Measurements from ENCODE around the gene RPL7A.
"Not testable (repeated sequence)": the region's sequence is repeated elsewhere in the genome, so short reads cannot be mapped to it uniquely, and the experiment has no call there.

Gene RPL7A

DNA sequence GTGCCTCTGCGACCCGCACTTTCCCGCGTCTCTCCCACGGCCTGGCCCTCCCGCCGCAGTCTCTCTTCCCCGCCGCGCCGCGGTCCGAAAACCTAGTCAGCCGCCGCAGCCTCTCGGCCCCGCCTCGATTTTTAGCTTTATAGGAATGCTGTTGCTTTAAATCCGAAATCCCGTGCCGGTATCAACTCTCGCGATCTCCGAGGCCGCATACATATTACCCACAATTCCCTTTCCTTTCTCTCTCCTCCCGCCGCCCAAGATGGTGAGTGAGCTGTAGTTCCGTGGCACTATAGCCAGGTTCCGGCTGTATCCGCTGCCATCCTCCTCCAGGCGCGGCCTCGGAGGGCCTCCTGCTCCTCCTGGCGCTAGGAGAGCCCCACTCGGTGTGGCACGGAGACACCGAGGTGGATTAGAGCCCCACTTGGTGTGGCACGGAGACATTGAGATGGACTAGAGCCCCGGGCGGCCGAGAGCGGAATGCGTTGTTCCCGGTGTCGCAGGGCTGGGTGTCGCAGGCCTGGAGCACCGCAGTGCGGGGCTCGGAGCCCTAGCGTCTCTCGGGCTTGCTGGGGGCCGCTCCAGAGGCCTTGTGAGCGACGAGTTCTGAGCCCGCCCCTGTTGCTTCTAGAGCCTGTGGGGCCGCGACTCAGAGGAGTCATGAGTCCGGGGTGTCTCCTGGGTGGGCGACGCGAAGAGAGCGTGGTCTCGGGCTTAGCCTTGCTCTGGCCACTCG, at the start of gene RPL7A, which contains the start of gene MED22:
Gene RPL7A (plus strand): TSS at position 234 of the 733 bp plus-strand sequence. CDS start 26 bp downstream, at position 260.
Gene MED22 (minus strand): TSS at position 147 of the 733 bp plus-strand sequence. CDS start 1,469 bp downstream, outside the sequence.
- Histone ChIP-seq H3K4me1 (ENCODE audit: control insufficient read depth in 1 of 2, insufficient read depth in 2 of 2, low read length in 2 of 2) (peaks cover 25% of the 10 kb centered on the region in 2 donors), H3K4me3 (ENCODE audit: low read depth in 1 of 2, low read length in 2 of 2) (peak within 1 kb of the TSS; percentile 98 to 99), H3K9ac (ENCODE audit: low read depth in 1 of 2, low read length in 2 of 2) (peak within 1 kb of the TSS; percentile 96 to 99), H3K27ac (ENCODE audit: low read depth, low read length) (peak within 1 kb of the TSS; percentile 96), H3K36me3 (ENCODE audit: control insufficient read depth in 1 of 2, insufficient read depth in 2 of 2, low read length in 2 of 2) (peaks cover 51 to 71% of the 10 kb centered on the region in 2 donors), H3K9me3 (ENCODE audit: control insufficient read depth in 1 of 2, low read length in 2 of 2) (no peaks in the 10 kb centered on the region), H3K27me3 (ENCODE audit: control insufficient read depth in 1 of 2, insufficient read depth in 2 of 2, low read length in 2 of 2) (no peaks in the 10 kb centered on the region)

DNA sequence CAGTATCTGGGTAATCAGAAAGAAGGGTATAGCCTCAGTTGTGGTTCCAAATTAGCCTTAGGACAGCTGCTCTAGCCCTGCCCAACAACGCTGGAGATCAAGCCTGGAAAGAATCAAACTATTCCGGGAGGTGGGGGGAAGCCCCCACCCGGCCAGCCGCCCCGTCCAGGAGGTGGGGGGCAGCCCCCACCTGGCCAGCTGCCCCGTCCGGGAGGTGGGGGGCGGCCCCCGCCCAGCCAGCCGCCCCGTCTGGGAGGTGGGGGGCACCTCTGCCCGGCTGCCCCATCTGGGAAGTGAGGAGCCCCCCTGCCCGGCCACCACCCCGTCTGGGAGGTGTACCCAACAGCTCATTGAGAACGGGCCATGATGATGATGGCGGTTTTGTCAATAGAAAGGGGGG, 48.0 kb upstream of the RPL7A start:
- not testable (repeated sequence) for H3K9me3 ChIP-seq (ENCODE audit: control insufficient read depth in 1 of 2, low read length in 2 of 2); H3K27ac ChIP-seq (ENCODE audit: low read depth, low read length); H3K4me3 ChIP-seq (ENCODE audit: low read depth in 1 of 2, low read length in 2 of 2); H3K36me3 ChIP-seq (ENCODE audit: control insufficient read depth in 1 of 2, insufficient read depth in 2 of 2, low read length in 2 of 2); H3K9ac ChIP-seq (ENCODE audit: low read depth in 1 of 2, low read length in 2 of 2); H3K27me3 ChIP-seq (ENCODE audit: control insufficient read depth in 1 of 2, insufficient read depth in 2 of 2, low read length in 2 of 2); H3K4me1 ChIP-seq (ENCODE audit: control insufficient read depth in 1 of 2, insufficient read depth in 2 of 2, low read length in 2 of 2)

DNA sequence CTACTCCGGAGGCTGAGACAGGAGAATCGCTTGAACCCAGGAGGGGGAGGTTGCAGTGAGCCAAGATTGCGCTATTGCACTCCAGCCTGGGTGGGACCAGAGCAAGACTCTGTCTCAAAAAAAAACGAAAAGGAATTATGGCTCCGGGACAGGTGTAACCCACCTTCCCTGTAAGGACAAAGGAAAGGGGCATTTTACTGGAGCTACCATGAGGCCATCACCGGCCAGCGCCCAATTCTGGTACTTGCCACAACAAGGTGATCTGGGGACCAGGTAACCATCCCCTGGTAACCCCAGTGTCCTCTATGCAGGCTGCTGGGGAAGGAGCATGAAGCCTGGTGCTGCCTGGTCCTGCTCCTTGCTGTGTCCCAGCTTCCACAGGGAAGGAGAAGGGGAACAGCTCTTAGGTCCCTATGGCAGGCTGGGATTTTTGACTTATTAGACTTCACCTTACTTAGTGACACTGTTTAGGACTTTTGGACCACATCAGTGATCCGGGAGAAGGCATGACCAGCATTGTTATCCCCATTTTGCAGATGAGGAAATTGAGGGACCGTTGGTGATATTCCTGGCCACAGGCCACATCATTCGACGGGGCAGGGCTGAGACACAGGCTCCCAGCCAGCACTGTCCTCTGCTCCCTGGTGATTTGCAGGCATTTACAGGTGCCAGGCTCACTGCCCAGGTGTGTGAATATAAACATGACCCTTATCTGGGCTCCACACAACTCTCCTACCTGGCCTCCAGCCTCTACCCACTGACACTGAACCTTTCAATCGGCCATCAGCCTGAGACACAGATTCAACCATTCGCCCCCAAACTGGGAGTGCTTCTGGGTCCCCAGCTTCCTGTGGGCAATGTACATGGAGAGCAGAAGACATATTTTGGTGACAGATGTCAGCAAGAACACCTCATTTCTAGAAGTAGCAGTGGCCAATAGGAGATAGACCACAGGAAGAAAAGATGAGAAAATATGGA, 46.5 kb upstream of the RPL7A start:
- Histone ChIP-seq H3K36me3 (ENCODE audit: control insufficient read depth in 1 of 2, insufficient read depth in 2 of 2, low read length in 2 of 2) (no peaks in the 10 kb centered on the region), H3K9me3 (ENCODE audit: control insufficient read depth in 1 of 2, low read length in 2 of 2) (no peaks in the 10 kb centered on the region), H3K9ac (ENCODE audit: low read depth in 1 of 2, low read length in 2 of 2) (no peak overlapping the region), H3K27me3 (ENCODE audit: control insufficient read depth in 1 of 2, insufficient read depth in 2 of 2, low read length in 2 of 2) (no peaks in the 10 kb centered on the region), H3K4me3 (ENCODE audit: low read depth in 1 of 2, low read length in 2 of 2) (no peak overlapping the region), H3K4me1 (ENCODE audit: control insufficient read depth in 1 of 2, insufficient read depth in 2 of 2, low read length in 2 of 2) (no peaks in the 10 kb centered on the region), H3K27ac (ENCODE audit: low read depth, low read length) (no peak overlapping the region)

DNA sequence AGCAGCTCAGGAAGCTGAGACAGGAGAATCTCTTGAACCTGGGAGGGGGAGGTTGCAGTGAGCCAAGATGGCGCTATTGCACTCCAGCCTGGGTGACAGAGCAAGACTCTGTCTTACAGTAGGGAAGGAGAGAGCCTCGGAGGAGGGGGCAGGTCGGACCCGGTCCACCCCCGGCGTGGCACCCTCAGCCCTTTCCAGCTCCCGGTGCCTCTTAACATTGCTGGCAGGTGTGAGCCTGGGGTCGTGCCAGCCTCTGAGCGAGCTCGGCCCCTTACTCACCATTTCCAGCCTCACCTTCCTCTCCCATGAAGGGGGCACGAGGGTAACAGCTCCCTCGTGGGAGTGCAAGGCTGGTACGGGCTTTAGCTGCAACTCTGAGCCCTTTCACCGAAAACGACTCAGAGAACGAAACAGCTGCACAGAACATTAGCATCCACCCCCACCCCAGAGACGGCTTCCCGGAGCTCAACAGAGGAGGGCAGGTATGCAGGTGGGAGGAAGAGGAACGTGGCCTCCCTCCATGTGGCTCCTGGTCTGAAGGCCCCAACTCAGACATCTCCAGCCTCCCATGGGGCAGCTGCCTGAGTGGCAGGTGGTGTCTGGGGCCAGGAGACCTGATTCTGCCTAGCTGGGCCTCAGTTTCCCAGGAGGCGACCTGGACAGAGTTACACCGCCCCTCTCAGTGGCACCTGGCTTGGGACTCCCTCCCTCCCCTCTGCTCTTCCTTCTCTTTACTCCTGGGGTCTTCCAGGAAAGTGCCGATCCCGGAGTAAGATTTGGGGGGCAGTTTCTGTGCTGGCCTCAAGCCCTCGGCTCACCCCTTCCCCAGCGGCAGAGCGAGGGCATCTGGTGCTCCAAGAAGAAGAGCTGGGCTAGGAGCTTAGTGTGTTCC, 44.5 kb upstream of the RPL7A start:
- Histone ChIP-seq H3K27me3 (ENCODE audit: control insufficient read depth in 1 of 2, insufficient read depth in 2 of 2, low read length in 2 of 2) (no peaks in the 10 kb centered on the region), H3K4me1 (ENCODE audit: control insufficient read depth in 1 of 2, insufficient read depth in 2 of 2, low read length in 2 of 2) (no peaks in the 10 kb centered on the region), H3K36me3 (ENCODE audit: control insufficient read depth in 1 of 2, insufficient read depth in 2 of 2, low read length in 2 of 2) (no peaks in the 10 kb centered on the region), H3K27ac (ENCODE audit: low read depth, low read length) (no peak overlapping the region), H3K9me3 (ENCODE audit: control insufficient read depth in 1 of 2, low read length in 2 of 2) (no peaks in the 10 kb centered on the region), H3K4me3 (ENCODE audit: low read depth in 1 of 2, low read length in 2 of 2) (no peak overlapping the region), H3K9ac (ENCODE audit: low read depth in 1 of 2, low read length in 2 of 2) (no peak overlapping the region)

DNA sequence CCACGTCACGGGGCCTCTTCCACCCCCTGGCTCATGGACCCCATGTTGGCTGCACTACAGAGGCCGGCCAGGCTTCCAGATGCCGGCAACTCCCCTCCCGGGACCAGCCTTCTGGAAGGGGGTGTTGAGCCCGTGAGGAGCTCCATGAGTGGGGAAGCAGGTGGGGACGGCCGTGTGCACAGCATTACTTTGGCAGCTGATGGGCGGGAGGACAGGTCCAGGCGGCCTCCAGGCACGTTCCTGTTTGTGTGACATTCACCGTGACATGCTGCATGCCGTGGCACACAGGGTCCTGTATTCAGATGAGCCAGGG, 43.9 kb upstream of the RPL7A start:
- H3K4me3 ChIP-seq (ENCODE audit: low read depth in 1 of 2, low read length in 2 of 2) = no peak overlapping the region
- H3K27ac ChIP-seq (ENCODE audit: low read depth, low read length) = no peak overlapping the region
- no peaks in the 10 kb centered on the region for H3K27me3 ChIP-seq (ENCODE audit: control insufficient read depth in 1 of 2, insufficient read depth in 2 of 2, low read length in 2 of 2)

DNA sequence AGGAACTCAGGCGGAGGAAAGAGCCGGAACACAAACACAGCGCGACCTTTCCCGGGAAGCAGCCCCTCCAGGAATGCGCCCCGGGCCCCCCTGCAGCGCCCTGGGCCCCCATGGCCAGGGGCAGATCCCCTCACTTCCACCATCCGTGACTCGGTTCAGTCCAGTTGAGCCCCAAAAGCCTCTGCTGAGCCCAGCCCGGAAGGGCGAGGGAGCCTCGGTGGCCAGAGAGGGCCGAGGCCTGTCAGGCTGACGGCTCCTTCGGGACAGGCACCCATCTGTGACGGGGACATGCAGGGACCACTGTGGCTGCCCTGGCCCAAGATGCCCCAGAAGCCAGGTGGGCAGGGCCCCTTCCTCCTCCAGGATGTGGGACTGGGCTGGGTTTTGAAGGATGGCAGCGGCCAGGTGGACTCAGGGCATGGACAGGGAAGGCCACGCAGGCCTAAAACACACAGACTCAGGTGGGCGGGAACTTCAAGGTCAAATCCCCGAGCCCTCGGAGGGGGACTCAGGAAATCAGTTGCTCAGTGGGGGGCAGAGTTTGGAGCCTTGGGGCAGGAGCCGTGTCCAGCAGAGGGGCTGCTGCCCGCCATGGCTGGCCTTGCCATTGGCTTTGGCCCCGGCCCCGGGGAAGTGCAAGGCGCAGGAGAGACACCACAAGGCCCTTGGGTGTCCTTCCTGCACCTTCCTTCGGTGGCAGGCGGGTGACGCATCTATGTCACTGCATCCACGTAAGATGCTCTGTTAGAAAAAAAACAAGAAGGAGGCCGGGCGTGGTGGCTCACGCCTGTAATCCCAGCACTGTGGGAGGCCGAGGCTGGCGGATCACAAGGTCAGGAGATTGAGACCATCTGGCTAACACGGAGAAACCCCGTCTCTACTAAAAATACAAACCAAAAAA, 43.3 kb upstream of the RPL7A start:
- no peaks in the 10 kb centered on the region for H3K27me3 ChIP-seq (ENCODE audit: control insufficient read depth in 1 of 2, insufficient read depth in 2 of 2, low read length in 2 of 2)
- H3K27ac ChIP-seq (ENCODE audit: low read depth, low read length) = no peak overlapping the region
- no peak overlapping the region for H3K4me3 ChIP-seq (ENCODE audit: low read depth in 1 of 2, low read length in 2 of 2)
- H3K36me3 ChIP-seq (ENCODE audit: control insufficient read depth in 1 of 2, insufficient read depth in 2 of 2, low read length in 2 of 2) = no peaks in the 10 kb centered on the region
- H3K4me1 ChIP-seq (ENCODE audit: control insufficient read depth in 1 of 2, insufficient read depth in 2 of 2, low read length in 2 of 2) = no peaks in the 10 kb centered on the region
- H3K9ac ChIP-seq (ENCODE audit: low read depth in 1 of 2, low read length in 2 of 2) = no peak overlapping the region
- H3K9me3 ChIP-seq (ENCODE audit: control insufficient read depth in 1 of 2, low read length in 2 of 2) = no peaks in the 10 kb centered on the region

More for the DNA sequence above, 43.9 kb upstream of the RPL7A start:
- Histone ChIP-seq H3K4me1 (ENCODE audit: control insufficient read depth in 1 of 2, insufficient read depth in 2 of 2, low read length in 2 of 2) (no peaks in the 10 kb centered on the region), H3K36me3 (ENCODE audit: control insufficient read depth in 1 of 2, insufficient read depth in 2 of 2, low read length in 2 of 2) (no peaks in the 10 kb centered on the region), H3K9me3 (ENCODE audit: control insufficient read depth in 1 of 2, low read length in 2 of 2) (no peaks in the 10 kb centered on the region), H3K9ac (ENCODE audit: low read depth in 1 of 2, low read length in 2 of 2) (no peak overlapping the region)

DNA sequence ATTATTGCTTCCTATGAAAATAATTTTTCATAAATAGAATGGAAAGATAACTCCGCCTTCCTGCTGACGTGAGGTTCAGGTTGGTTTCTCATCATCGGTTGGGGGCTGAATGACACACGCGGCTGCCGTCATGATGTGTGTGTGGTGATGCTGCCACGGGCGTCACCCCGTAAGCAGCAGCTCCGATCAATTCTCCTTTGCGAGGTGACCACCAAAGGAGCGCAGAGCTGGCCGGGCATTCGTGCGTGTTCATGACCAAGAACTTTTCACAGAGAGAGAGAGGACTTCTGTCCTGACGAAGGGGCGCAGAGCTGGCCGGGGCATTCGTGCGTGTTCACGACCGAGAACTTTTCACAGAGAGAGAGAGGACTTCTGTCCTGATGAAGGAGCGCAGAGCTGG, 42.3 kb upstream of the RPL7A start:
- Histone ChIP-seq H3K27me3 (ENCODE audit: control insufficient read depth in 1 of 2, insufficient read depth in 2 of 2, low read length in 2 of 2) (no peaks in the 10 kb centered on the region), H3K9ac (ENCODE audit: low read depth in 1 of 2, low read length in 2 of 2) (no peak overlapping the region), H3K4me1 (ENCODE audit: control insufficient read depth in 1 of 2, insufficient read depth in 2 of 2, low read length in 2 of 2) (no peaks in the 10 kb centered on the region), H3K4me3 (ENCODE audit: low read depth in 1 of 2, low read length in 2 of 2) (no peak overlapping the region), H3K27ac (ENCODE audit: low read depth, low read length) (no peak overlapping the region), H3K9me3 (ENCODE audit: control insufficient read depth in 1 of 2, low read length in 2 of 2) (no peaks in the 10 kb centered on the region), H3K36me3 (ENCODE audit: control insufficient read depth in 1 of 2, insufficient read depth in 2 of 2, low read length in 2 of 2) (no peaks in the 10 kb centered on the region)

GRCh38 chr9:133306242-133307204, 41.5 kb upstream of the RPL7A start:
- Histone ChIP-seq H3K36me3 (ENCODE audit: control insufficient read depth in 1 of 2, insufficient read depth in 2 of 2, low read length in 2 of 2) (no peaks in the 10 kb centered on the region), H3K4me3 (ENCODE audit: low read depth in 1 of 2, low read length in 2 of 2) (no peak overlapping the region), H3K27me3 (ENCODE audit: control insufficient read depth in 1 of 2, insufficient read depth in 2 of 2, low read length in 2 of 2) (no peaks in the 10 kb centered on the region), H3K9ac (ENCODE audit: low read depth in 1 of 2, low read length in 2 of 2) (no peak overlapping the region), H3K4me1 (ENCODE audit: control insufficient read depth in 1 of 2, insufficient read depth in 2 of 2, low read length in 2 of 2) (no peaks in the 10 kb centered on the region), H3K9me3 (ENCODE audit: control insufficient read depth in 1 of 2, low read length in 2 of 2) (no peaks in the 10 kb centered on the region), H3K27ac (ENCODE audit: low read depth, low read length) (no peak overlapping the region)

All from duodenal mucosa (tissue), 2 donors.